NCI-H1105 treated with DMSO at 0.1 percent for 48 hours (cell line): Measurements from ENCODE around the gene SV2B.

Source experiments
- DNase-seq: peaks from one replicate; lab custom pipeline; 2025; lab: John Stamatoyannopoulos, UW

Gene SV2B

DNA sequence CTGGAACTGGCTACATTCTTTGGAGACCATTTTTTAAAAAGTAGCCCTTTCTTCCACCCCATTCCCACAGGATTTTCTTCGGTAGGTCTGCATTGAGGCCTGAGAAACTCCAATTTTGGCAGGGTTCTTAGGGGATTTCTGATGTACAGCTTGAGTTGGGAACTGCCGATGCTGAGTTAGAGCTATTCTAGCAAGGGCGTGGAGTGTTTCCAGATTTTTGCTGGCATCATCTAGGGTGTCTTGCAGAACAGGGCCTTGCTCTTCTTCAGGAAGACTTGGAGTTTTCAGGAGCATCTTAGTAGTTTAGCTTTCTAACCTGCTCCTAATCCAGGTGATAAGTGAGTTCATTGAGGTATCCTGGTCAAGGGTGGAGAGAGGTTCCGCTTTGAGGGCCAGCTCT, 41.0 kb downstream of the SV2B start:
- DNase-seq = no peak

DNA sequence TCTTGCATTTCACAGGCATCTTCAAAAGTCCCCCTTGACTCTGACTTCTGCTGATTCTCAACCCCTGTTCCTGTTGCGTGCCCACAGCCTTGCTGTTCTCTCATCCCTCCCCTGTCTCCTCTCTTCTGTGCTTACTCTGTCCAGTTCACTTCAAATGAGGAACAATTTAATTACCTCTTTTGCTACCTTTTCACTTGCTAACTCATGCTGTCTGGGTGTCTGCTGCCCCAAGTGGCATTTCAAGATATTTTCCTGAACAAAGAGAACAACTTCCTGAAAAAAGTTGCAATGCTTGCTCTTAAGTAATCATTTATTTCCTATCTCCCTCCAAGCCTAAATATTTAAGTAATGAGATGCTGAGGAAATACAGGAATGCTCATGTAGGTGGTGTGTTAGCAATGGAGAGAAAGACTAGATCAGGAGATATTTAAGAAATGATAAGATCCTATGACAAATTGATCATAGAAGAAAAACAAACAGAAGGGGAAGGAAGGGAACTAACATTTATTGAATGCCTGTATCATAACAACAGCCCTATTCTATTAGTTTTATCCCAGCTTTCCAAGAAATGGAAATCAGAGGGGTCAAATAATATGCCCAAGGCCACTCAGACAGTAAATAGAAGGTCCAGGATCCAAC, 42.2 kb downstream of the SV2B start:
- no peak for DNase-seq

DNA sequence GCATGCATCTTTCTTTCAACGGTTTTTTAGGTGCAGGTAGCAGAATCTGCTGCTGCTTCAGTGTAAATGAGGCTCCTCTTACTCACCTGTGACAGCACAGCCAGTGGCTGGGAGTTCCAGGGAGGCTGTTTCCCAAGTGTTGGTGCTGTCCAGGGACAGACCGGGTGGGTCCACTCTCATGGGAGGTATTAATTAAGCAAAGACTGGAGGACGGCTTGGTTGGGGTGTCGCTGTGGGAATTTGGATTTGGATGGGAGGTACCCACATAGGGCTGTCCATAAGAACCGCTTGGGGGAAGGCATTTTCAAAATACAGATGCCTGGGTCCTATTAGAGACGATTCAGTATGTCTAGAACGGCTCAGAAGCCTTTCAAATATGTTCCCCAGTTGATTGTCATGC, 42.9 kb downstream of the SV2B start:
- DNase-seq = no peak

DNA sequence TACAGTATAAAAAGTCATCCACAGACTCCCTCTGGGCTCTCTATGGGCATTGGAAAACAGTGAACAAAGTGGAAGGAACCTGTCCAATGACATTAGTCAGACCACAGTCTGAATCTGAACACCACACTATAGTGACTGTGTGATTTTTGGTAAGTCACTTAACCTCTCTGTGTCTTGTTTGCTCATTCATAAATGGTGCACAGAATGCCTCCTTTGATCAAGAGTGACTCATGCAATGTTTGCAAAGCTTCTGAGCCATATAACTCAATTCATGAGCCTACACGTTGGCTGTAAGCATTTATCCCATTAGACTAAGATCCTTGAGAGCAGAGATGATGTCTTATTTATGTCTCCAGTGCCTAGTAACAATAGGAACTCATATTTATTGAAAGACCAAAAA, 46.7 kb downstream of the SV2B start:
- DNase-seq = no peak

DNA sequence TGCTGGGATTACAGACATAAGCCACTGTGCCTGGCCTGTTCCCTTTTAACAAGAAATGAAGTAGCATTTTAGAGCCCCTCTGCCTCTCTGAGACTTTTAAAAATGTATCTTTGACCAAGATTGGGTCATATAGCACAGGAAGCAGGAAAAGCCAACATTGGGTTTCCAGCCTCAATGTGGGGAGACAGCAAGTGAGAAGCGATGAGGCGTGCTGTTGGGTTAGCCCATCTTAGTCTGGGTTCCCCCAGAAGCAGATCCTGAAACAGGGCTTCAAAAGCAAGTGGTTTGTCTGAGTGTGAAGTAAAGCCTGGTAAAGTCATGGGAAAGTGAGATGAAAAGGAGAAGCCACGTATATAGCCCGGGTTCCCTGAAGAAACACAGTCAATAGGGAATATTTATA, 48.2 kb downstream of the SV2B start:
- DNase-seq = no peak

DNA sequence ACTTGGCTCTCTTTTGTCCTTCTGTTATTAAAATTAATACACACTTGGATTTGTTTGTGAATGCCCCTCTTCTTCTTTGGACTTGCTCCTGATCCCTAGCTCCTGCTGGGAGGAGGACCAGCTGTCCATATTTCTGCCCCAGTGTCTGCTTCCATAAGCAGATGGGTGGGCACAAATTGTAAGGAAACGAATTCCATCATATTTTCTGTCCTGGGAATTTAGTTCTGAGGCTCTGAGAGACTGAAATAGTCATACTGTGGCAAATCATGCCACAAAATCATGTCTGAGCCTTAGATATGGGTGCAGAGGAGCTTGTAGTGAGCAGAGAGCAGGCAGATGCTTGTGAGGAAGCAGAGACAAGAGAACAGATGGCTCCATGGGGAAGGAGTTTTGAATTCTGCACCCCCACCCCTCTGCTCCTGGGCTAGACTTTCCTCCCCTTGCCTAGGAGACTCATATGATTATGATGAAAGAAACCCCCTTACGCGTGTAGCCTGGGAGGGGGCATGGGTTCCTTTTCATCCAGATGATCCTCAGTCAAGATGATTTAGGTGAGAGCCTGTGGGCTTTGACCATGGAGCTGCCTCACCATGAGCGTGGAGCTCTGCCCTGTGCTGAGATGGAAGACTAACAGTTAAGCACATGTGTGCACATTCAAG, 50.6 kb downstream of the SV2B start:
- no peak for DNase-seq

DNA sequence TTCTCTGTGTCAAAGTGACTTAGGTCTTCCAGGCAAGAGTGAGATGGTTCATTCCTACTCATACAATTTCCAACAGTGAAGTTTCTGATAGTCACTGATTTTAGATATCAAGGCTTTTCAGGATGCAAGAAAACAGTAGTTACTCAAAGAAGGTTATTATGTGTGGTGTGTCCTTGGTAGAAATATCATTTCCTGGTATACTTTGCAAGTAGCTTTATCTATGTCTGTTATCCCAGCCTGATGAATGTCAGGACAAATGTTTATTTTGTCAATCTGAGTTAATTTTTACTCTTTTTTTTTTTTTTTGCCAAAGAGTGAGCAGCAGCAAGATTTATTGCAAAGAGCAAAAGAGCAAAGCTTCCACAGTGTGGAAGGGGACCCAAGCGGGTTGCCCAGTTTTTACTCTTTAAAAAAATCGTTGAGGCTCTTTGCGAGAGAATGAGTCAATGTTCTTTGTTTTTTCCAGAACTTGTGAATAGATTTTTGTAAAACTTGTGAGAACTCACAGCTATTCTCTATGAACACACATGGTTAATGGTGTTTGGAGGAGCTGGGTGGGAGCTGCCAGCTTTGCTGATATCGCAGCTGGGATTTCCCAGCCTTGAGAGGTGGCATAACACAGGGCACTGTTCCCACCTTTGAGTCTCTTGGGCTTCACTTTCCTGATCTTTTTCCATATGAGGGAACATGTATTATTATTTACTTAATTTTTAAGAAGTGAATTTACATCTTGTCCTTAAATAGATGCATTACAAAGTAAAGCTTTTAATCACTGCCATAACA, 51.9 kb downstream of the SV2B start:
- DNase-seq = no peak

DNA sequence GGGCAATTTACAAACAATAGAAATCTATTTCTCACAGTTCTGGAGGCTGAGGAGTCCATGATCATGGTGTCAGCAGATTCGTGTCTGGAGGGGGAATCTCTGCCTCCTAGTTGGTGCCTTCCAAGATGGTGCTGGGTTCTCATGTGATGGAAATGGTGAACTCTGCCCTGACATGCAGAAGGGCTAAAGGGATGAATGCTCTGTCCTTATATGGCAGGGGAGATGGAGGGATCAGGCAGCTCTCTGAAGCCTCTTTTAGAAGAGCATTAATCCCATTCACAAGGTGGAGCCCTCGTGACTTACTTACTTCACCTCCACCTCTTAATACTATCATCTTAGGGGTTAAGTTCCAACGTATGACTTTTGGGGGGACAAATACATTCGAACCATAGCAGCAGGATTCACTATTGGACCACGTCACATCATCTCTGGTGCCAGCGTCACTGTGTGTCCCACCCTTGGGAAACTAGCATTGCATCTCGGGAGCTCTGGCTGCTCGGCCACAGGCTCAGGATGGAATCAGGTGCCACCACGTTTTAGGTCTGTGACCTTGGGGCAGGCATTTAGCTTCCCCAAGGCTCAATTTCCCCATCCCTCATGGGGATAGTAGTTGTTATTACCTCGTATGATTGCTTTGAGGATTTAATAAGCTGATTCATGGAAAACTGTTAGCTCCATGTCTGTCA, 53.0 kb downstream of the SV2B start:
- DNase-seq = no peak

DNA sequence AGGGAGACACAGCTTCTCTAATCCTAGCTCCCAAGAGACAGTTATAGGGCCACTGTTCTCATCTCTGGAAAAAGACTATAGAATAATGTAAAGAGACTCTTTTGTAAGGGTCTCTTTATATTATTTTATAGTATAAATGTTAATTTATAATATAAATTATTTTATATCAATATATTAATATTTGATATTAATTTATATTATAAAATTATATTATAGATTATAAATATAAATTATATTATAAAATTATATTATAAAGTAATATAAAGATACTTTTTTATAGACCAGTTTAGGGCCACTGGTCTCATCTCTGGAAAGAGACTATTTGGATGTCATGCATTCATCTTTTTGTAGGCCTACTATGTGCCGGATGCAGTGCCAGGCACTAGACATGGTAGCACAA, 53.9 kb downstream of the SV2B start:
- no peak for DNase-seq

DNA sequence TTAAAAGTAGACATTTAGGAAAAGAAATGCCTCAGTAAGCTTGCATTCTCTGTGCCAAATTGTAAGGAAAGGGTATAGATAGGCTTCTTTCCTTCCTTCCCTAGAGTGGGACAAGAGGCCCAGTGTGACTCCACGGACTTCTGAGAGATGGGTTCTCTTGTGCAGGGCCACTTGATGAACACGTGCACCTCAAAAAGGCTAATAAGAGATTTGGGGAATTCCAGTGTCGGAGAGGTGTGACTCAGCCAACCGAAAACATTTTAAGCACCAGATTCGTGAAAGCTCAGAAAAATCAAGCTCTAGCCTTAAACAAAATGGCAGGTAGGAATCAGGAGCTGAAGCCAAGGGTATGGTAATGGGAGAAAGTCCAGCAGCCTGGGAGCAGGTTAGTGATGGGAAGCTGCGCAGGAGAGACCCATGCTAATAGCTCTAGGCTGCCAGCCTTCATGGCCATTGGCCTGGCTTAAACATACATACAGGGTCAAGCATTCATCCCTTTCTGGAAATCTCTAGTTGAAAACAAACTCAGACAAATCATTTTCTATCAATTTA, 56.2 kb downstream of the SV2B start:
- DNase-seq = no peak

DNA sequence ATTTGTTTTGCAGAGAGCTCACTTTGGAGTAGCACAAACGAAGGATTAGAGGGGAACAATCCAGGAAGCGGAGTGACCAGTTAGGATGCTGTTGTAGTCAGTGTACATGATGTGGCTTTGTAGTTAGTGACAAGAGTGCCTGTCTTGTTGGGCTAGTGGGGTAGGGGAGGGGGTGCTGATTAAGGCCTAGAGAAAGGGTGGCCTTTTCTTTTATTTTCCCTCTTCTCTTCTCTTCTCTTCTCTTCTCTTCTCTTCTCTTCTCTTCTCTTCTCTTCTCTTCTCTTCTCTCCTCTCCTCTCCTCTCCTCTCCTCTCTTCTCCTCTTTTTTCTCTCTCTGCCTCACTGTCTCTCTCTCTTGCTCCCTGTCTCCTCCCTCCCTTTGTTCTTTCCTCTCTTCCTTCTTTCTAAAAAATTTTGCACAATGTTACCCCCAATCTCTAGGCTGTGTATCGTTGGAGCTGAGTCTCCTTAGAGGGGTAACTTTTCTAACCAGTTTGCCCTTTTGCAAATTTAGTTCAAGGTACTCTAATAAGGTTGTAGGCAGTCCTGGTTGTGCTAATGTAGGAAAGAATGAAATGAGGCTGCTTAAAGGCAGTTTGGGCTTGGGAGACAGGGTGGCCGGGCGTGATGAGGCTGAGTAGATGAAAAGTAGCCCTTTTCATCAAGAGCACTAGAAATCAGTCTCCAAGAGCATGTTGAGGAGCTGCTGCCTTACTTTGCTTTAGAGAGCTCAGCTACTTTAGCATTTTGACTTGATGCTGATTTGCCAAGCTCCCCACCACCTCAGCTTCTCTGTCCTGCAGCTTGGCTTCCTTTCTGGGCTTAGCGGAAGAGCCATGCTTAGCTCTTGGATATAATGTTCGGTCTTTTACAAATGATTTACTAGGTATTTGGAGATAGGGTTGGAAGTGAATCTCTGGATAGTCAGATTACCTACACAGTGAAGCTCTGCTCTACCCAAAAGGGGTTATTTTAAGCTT, 58.6 kb downstream of the SV2B start:
- no peak for DNase-seq

DNA sequence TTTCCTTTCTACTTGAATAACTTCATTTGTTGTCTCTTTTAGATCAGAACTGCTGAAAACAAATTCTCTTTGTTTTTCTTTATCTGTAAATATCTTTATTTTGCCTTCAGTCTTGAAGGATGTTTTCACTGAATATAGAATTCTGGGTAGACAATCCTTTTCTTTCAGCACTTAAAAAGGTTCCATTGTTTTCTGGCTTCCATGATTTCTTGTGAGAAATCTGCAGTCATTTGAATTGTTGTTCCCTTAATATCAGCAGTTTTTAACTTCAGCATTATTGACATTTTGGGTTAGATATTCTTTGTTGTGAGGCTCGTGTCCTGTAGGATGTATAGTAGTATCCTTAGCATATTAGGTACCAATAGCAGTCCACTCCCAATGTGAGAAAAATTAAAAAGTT, 65.8 kb downstream of the SV2B start:
- DNase-seq = no peak

DNA sequence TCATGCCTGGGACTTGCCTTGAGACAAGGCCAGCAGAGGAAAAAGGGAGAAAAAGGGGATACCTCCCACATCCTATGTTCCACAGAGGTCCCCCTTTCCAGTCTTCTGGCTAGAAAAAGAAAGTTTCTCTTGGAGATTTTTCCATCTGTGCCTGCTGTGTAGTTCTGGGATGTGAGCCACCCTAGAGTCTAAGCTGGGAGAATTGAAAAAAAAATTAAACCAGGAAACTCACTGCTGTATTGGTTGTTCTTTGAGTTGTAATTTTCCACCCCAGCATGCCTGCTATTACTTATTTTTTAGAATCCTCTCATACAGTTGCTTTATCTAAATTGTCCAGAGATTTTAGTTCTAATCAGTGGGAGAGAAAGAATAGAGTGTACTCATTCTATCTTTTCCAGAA, 68.4 kb downstream of the SV2B start:
- DNase-seq = no peak

DNA sequence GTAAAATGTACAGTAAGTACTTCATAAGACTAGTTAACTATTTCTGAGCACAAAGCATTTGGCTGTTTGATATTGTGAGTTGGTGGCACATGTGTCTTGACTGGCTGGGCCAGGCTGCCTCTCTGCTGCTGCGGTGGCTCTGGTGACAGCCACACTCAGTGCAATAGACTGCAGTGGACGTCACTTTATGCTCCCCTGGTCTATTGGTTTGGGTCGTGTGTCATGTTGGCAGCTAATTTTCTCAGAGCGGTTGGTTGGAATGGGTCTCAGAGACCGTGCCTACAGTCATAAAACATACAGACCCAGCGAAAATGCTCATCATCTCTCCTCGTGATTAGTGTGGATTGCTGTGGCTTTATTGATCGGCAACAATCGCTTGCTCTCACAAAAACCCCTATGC, 71.3 kb downstream of the SV2B start:
- DNase-seq = no peak

DNA sequence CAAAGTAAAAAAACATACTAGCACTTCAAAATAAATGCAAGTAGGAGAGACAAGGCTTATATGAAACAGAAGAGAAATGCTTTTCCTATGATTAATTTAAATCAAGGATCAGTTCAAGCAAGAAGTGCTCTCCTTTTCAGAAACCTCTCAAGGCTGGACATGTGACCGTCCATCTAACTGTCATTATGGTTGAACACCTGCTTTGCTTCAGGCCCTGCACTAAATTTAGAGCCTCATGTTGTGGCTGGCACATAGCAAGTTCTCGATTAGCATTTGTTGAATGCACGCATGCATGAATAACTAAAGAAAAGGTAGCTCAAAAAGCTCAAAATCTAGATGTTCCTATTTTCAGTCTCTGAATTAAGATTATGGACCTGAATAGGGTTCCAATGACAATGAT, 82.0 kb downstream of the SV2B start:
- DNase-seq = no peak

DNA sequence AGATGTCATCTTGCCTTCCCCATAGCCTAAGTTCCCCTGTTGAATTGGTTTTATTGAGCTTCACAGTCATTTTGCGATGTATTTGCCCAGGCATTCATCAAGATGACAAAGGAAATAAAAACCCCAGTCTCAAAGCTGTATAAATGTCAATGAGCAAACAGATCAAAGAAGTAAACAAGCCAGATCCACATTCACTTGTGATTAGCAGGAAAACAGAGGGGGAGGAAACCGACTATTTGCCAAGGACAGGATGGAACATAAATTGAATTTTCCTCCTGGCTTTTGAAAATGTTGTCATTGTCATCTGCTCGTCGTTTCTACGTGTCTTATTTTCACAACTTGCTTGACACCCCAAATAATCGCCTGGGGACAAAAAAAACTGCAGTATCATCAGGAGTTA, 83.5 kb downstream of the SV2B start:
- DNase-seq = no peak

DNA sequence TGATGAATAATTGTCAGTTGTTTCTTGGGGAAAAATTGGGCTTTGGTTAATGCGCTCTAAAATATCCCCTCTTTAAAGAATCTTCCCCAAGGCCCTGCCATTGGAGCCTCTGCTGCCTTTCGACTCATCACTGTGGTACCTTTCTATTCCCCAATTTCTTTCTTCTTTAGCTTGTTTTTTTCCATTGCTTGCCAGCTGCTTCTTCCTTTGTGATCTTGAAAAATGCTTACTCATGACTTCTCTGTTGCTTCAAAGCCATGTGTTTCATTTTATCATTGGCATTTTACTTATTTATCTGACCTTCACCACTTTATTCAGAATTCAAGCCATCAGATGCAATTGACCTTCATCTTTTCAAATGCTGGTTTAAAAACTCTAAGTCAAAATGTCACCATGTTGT, 84.4 kb downstream of the SV2B start:
- DNase-seq = no peak

DNA sequence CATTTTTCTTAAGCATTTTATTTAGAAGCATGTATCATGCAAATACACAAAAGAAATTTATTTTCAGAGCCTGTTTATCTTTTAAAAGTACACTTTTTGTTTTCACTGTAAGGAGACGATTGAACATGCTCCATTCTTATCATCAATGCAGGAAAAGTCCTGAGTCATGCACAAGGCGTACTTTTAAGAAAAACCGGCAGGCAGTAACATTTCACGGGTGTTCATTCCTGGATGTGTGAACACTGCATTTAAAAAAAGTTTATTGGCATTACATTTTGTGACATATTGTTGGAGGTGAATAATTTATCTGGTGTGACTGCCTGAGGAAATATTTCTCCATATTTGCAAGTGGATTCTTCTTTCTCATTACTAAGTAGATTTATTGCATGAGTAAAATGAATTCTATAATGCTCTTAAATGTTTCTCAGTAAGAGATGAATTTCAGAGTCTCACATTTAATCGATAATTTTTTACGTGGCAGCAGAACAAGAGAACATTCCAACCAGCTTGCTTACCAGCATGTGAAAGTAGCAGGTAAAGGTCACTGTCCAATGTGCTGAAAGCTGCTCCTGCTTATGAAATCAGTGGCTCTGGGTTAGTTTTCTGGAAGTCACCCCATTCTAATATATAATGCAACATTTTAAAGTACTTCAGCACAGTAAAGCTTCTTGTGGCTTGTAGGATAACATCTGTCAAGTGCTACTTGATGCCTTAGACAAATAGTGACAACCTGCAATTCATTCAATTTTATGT, 87.0 kb downstream of the SV2B start:
- peak; percentile 20 for DNase-seq

DNA sequence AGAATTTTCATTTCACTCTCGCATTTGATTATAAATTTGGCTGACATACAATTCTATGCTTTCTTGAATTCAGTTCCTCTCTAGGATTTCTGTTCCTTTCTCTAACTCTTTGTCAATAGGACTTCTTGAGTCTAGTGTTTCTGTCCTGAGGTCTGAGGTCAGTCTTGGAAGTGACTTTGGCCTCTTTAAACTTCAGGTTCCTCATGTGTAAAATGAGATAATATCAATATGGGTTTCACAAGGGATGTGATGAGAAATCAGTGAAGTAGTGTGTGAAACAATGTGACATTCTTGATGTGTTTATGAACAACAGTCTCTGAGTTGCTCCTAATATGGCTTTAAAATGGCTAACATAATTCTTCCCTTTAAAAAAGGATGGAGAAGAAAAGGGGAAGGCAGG, 92.2 kb downstream of the SV2B start:
- DNase-seq = no peak

DNA sequence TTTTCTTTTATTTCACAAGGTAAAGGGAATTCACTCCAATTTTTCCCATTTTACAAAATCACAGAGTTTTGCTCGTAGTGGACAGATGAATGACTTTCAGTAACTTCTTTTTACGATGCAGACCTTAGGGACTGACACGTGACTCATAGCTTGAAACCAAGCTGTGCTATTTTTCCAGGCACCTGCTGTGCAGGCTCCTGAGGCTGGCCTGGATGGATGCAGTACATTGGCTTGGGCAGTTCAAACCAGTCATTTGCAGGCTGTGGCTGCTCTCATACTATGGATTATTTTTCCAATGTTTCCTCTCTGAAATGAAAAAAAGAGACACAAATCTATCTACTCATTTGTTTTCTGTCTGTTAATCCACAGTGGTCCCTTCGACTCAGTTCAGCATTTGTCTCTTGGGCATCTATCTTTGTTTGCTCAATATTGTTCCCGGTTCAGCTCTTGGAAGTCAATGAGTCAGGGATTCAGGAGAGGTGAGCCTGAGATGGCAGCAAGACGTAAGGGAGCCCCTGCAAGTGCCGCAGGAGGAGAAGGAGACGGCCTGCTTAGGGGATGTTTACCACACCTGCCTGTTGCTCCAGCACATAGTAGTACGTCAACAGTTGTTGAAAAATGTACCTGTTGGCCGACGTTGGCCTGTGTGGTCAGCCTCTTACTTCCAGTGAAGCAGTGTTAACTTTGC, 92.8 kb downstream of the SV2B start:
- DNase-seq = no peak
